CD4-positive, alpha-beta T cell treated with Interleukin-12 subunit alpha and Interleukin-12 subunit beta, for 1 hour (primary cell): ENCODE measurements around the gene IRAK3.
A peak's percentile ranks its signal among the peaks of the same experiment; 100 is the strongest.

ENCODE experiments used
- DNase-seq: peaks from one replicate; pipeline ENCODE4 v3.0.0-alpha.2; 2020

IRAK3 gene

GRCh38 chr12:66269757-66270383 is 80.9 kb downstream of the IRAK3 start:
- peak; percentile 65 for DNase-seq

GRCh38 chr12:66270613-66271012 is 81.6 kb downstream of the IRAK3 start:
- DNase-seq: no peak

GRCh38 chr12:66272650-66273049 is 83.6 kb downstream of the IRAK3 start:
- DNase-seq: no peak

DNA sequence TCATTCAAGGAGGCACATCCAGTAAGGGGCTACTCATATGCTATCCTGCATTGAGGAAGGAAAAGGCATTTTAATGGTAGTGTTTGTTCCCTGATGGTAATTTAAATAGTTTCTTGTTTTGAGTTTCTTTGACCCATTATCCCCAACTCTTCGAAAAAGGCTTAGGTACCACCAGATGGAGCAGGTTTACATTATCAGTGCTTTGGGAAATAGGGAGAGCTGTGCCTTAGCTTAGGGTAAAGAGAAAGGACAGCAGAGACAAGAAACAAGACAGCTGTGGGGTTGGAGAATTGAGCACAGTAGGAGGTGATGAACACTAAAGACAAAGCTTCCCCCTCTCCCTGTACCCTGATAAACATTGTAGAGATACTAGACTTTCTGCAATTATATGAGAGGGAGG is 84.1 kb downstream of the IRAK3 start:
- no peak for DNase-seq

DNA sequence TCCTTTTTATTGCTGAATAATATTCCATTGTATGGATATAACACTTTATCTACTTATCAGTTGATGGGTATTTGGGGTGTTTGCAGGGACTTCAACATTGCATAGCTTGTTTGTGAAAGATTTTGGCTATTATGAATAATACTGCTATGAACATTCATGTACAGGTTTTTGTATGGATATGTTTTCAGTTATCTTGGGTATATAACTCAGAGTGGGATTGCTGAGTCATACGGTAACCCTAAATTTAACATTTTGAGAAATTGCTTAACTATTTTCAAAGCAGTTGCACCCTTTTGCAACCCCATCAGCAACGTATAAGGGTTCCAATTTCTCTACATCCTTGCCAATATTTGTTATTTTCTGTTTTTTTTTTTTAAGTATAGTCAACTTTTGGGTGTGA is 86.0 kb downstream of the IRAK3 start:
- DNase-seq: no peak

DNA sequence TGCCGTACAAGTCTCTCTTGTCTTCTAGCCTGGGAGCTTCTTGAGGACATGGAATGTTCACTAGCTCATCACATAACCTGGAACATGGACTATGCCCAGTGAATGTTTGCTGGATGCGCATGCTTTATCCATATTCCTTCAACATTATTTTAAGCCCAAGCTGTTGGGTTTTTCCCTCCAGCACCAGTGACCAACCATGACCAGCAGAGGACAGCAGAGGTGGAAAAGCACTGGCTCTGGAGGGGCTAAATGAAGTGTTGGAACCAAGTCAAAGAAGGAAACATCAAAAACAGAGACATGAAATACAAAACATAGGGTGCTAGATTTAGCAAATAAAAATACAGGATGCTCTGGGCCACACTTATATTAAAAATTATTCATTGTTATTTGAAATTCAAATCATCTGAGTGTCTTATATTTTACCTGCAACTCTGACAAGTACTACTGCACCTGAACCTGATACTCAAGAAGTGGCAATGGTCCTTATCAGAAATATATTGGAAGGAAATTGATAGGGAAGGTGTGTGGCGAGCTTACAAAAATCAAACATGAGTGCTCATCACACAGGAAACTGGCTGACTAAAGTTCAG is 90.2 kb downstream of the IRAK3 start:
- DNase-seq: peak; percentile 64

GRCh38 chr12:66280561-66280960 is 91.5 kb downstream of the IRAK3 start:
- no peak for DNase-seq

DNA sequence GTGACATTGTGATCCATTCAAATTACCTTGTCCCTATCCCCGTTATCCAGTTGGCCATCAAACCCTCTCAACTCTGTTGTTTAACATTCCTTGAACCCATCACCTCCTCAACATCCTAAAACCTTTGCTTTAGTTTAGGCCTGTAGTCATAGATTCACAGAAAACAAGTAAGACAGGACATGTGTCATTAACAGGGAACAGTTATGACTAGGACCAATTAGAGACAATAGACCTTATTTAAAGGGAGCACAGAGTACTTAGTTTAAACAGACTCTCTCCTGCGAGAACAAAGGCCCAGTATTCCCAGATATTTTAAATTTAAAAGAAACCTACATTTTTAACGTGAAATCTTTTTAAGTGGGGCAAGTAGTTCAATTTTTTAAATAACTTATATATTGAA is 93.2 kb downstream of the IRAK3 start:
- DNase-seq: no peak

DNA sequence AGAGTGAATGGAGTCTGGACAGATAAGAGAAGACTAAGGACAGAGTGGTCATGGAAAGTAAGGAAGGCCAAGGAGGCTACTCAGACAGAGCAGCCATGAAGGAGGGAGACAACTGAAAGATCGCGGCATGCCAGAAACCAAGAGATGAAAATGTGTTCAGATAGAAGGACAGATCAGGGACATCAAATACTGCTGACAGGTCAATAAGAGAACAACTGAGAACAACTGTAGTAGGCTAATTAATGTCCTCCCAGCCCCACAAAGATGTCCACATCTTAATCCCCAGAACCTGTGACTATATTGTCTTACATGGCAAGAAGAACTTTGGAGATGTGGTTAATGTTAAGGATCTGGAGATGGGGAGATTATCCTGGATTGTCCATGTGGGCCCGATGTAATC is 98.3 kb downstream of the IRAK3 start:
- DNase-seq: no peak

DNA sequence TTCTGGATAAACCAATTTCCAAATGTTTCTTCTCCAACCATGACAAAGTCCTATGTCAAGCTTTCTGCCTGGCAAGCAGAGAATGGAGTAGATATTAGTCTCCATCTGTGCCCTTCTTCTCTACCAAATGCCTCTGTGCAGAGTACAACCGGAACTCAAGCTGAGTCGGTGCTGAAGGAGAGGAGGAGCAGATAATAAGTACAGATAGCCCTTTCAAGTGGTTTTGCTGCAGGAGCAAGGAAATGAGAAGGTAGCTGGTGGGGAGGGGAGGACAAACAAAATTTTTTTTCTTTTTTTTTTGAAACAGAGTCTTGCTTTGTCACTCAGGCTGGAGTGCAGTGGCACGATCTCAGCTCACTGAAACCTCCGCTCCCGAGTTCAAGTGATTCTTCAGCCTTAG is 99.1 kb downstream of the IRAK3 start:
- peak; percentile 84 for DNase-seq

- DNase-seq: no peak
These were observed 100.5 kb downstream of the IRAK3 start for GRCh38 chr12:66289485-66289884.

DNA sequence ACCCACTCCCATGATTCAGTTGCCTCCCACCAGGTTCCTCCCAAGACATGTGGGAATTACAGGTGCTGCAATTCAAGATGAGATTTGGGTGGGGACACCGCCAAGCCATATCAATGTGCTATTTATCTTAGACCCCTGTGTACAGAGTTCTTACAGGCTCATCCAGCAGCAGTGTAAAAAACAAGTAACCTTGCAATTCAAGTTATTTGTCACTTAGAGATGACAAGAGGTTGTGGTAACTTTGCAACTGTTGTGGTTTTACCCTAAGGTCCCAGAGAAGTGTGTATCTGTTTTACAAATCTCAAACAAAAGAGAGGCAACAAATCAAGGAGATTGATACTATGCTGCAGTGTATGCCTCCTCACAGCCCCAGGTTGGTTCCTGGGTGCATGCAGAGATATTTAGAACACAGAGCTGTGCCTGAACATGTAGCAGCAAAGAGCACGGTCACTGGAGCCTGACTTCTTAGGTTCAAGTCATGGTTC is 101.7 kb downstream of the IRAK3 start:
- DNase-seq: peak; percentile 54

GRCh38 chr12:66296176-66296683 is 107.2 kb downstream of the IRAK3 start:
- no peak for DNase-seq

DNA sequence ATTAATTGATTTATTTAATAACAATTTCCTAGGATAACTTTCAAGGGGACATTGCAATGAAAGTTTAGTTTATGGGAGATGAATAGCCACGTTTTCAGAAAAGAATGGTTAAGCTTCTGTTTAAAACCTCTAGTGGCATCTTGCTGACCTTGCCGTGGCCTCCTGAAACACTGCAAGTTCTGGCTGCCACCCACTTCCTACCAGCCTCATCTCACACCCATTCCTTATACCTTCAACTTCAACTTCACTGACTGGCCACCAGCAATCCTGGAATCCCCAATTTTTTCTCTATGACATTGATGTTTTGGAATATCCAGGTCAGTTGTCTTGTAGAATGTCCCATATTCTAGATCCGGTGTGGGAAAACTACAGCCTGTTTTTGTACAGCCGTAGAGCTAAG is 108.1 kb downstream of the IRAK3 start:
- no peak for DNase-seq

GRCh38 chr12:66297923-66298322 is 108.9 kb downstream of the IRAK3 start:
- no peak for DNase-seq

DNA sequence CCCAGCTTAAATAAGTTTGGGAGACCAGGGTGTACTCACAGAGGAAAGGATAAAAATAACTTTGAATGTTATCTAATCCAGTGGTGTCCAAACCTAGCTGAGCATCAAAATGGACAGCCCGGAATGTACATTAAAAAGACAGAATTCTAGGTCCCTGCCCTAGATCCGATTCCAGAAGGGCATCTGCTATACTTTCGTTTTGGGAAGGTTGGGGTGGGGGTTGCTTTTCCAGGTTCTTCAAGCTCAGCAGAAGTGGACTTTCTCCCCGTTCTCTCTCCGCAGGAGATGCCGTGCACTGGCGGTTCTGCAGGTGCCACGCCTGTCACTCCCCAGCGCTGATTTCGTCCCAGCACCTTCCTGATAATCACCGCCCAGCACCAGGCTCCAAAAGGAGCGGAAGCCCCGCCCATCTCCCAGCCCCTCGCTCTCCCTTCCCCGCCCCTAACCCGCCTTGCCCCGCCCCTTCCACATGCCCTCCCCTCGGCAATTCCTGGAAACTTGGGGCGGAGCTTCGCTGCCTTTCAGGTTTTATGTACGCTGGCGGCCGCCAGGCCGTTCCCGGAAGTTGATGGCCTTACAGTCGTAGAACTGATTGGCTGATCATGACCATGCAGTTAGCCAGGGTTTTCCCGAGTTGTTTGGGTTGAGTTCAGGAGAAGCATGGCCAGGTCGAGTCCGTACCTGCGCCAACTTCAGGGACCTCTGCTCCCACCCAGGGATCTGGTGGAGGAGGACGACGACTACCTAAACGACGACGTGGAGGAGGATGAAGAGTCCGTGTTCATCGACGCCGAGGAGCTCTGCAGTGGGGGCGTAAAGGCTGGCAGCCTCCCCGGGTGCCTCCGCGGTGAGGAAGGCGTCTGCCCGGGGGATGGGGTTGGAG is 113.2 kb downstream of the IRAK3 start, which contains the start of gene HELB:
Gene HELB, plus strand, starts transcription at position 550 of the 883 bp plus-strand sequence. Its CDS starts 111 bp downstream, at position 661.
- DNase-seq: peak; percentile 97

GRCh38 chr12:66302827-66303169 is 113.8 kb downstream of the IRAK3 start:
- no peak for DNase-seq

- DNase-seq: peak; percentile 67
These were observed 114.3 kb downstream of the IRAK3 start for GRCh38 chr12:66303316-66303804.
